ENCODE measurements around the gene CCDC157.

GRCh38 chr22:30380011-30380410 lies 23.2 kb downstream of the CCDC157 start:
- TF ChIP-seq POLR2AphosphoS5 (IDR thresholded peaks at IDR 0.05; ENCODE audit: low read depth, low read length), result no peak
- no peak for TF ChIP-seq REST (IDR thresholded peaks at IDR 0.05; ENCODE audit: insufficient read depth in 1 of 2, low read depth in 2 of 2, low read length in 2 of 2)

All from PFSK-1 (cell line).